Measurements from ENCODE around the gene STPG2. TPM values are rescaled to one million over a fixed set of nuclear protein-coding genes. Genes with fewer than 3 reads are reported as not detected.

The STPG2 gene
- total RNA-seq, 4 donors from 2014 or later, result 0.90 to 2.4 (median 1.5) TPM

DNA sequence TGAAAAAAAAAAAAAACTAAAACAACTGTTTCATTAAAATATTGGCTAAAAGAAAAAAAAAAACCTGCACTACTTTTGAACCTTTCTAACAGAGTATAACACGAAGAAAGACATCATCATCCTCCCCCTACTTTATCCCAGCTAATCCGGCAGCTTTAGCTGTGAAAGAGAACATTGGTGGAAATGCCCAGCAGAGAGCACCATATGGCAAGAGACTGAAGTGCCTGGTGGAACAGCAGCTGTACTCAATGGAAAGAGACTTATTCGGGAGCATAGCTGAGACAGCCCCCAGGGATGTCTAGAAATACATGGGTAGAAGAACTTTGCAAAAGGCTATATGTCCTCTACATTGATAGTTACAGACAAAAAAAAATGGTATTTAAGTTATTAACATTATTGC, 30.3 kb downstream of the STPG2 start:
- Histone ChIP-seq H3K27me3 (no peaks in the 10 kb centered on the region), H3K4me3 (no peak overlapping the region), H3K9me3 (peaks cover 0 to 10% (median 0%) of the 10 kb centered on the region in 4 donors), H3K36me3 (no peaks in the 10 kb centered on the region), H3K4me1 (peaks cover 0 to 5% (median 2%) of the 10 kb centered on the region in 4 donors), H3K27ac (no peak overlapping the region)
- WGBS, 2 donors, result 17 to 21% methylated on average over 3 of the region's 3 CpGs
- DNase-seq (ENCODE audit: low spot score in 2 of 2), result no peak
- TF ChIP-seq, protein P1, sequence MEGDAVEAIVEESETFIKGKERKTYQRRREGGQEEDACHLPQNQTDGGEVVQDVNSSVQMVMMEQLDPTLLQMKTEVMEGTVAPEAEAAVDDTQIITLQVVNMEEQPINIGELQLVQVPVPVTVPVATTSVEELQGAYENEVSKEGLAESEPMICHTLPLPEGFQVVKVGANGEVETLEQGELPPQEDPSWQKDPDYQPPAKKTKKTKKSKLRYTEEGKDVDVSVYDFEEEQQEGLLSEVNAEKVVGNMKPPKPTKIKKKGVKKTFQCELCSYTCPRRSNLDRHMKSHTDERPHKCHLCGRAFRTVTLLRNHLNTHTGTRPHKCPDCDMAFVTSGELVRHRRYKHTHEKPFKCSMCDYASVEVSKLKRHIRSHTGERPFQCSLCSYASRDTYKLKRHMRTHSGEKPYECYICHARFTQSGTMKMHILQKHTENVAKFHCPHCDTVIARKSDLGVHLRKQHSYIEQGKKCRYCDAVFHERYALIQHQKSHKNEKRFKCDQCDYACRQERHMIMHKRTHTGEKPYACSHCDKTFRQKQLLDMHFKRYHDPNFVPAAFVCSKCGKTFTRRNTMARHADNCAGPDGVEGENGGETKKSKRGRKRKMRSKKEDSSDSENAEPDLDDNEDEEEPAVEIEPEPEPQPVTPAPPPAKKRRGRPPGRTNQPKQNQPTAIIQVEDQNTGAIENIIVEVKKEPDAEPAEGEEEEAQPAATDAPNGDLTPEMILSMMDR (IDR thresholded peaks at IDR 0.05), result no peak

DNA sequence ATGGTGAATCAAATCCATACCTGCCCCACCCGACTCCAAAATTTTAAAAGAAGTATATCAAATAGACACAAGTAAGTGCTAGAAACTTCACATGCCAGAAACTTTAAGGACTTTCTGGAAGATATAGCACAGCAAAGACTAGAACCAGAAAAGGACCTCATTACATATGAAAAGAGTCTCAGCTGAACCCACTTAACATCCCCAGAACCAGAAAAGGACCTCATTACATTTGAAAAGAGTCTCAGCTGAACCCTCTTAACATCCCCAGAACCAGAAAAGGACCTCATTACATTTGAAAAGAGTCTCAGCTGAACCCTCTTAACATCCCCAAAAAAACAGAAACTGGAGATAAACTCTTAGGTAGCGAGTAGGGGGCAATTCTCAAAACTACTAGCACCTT, 32.3 kb downstream of the STPG2 start:
- Histone ChIP-seq H3K4me3 (no peak overlapping the region), H3K27ac (no peak overlapping the region), H3K9me3 (no peaks in the 10 kb centered on the region), H3K4me1 (peaks cover 0 to 8% (median 2%) of the 10 kb centered on the region in 4 donors), H3K27me3 (no peaks in the 10 kb centered on the region), H3K36me3 (no peaks in the 10 kb centered on the region)
- no peak for DNase-seq (ENCODE audit: low spot score in 2 of 2)
- 89 to 97% methylated on average over 2 of the region's 2 CpGs for WGBS, 2 donors
- TF ChIP-seq POLR2A (IDR thresholded peaks at IDR 0.05) (no peak), EP300 (IDR thresholded peaks at IDR 0.05) (no peak)
- TF ChIP-seq, protein P1 (IDR thresholded peaks at IDR 0.05), result no peak

DNA sequence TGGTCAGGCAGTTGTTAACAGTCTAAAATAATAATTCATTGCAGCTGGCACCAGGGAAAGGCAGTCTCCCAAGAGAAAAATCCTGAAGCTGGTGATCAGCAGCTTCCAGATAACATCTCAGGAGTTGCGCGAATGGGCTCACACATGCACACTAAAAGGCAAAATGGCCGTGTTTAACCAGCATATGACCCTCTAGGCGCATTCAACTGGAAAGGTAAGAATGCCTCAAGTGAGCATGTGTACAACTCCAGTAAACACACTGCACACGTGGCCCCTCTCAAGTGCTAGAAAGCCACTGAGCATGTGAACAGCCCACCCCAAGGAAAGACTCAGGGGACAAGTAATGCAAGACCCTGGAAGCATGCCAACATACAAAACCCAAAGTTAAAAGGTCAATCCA, 33.1 kb downstream of the STPG2 start:
- H3K4me3 ChIP-seq, result no peak overlapping the region
- peaks cover 0 to 8% (median 2%) of the 10 kb centered on the region in 4 donors for H3K4me1 ChIP-seq
- H3K9me3 ChIP-seq, result no peaks in the 10 kb centered on the region
- TF ChIP-seq EP300 (IDR thresholded peaks at IDR 0.05) (no peak), POLR2A (IDR thresholded peaks at IDR 0.05) (no peak)
- TF ChIP-seq, protein P1 (IDR thresholded peaks at IDR 0.05), result no peak
- no peak overlapping the region for H3K27ac ChIP-seq
- H3K27me3 ChIP-seq, result no peaks in the 10 kb centered on the region
- DNase-seq (ENCODE audit: low spot score in 2 of 2), result no peak
- H3K36me3 ChIP-seq, result no peaks in the 10 kb centered on the region
- WGBS, 2 donors, result 85 to 86% methylated on average over 5 of the region's 5 CpGs

DNA sequence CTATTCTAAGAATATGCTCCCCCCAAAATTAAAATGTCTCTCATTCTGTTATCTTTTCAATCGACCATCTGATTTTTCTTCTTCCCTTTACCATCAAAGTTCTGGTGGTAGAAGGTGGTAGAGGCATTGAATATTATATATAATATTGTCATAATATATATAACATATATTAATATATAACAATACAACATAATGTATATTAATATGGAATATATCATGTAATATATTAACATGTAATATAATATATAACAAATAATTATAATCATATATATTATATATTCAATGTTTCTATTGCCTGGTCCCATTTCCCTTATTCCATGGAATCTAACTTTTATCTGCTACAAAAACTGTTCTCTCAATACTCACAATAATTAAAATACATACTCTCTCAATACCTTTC, 40.6 kb downstream of the STPG2 start:
- Histone ChIP-seq H3K4me1 (no peaks in the 10 kb centered on the region), H3K36me3 (no peaks in the 10 kb centered on the region), H3K27ac (no peak overlapping the region), H3K4me3 (no peak overlapping the region), H3K9me3 (no peaks in the 10 kb centered on the region), H3K27me3 (no peaks in the 10 kb centered on the region)
- TF ChIP-seq POLR2A (IDR thresholded peaks at IDR 0.05) (no peak), EP300 (IDR thresholded peaks at IDR 0.05) (no peak)
- TF ChIP-seq, protein P1 (IDR thresholded peaks at IDR 0.05), result no peak
- 89 to 92% methylated on average over 1 of the region's 1 CpG for WGBS, 2 donors
- DNase-seq (ENCODE audit: low spot score in 2 of 2), result no peak

DNA sequence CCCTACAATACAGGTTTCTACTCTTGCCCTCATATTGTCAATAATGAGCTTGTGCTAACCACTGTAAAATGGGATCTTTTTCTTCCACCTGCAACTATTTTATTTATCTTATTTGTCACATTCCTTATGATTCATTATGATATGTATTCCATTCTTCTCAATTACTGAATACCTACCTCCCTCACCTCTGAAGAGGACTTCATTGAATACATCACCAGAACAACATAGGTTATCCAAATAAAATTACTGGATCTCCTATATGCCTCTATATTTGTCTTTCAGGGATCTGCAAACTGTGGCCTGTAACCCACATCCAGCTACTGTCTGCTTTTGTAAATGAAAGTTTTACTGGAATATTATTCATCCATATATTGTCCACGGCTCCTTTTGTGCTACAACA, 41.3 kb downstream of the STPG2 start:
- H3K4me3 ChIP-seq, result no peak overlapping the region
- TF ChIP-seq EP300 (IDR thresholded peaks at IDR 0.05) (no peak), POLR2A (IDR thresholded peaks at IDR 0.05) (no peak)
- TF ChIP-seq, protein P1 (IDR thresholded peaks at IDR 0.05), result no peak
- H3K27me3 ChIP-seq, result no peaks in the 10 kb centered on the region
- WGBS, 2 donors, result 87 to 94% methylated on average over 1 of the region's 1 CpG
- no peaks in the 10 kb centered on the region for H3K4me1 ChIP-seq
- no peak overlapping the region for H3K27ac ChIP-seq
- no peaks in the 10 kb centered on the region for H3K9me3 ChIP-seq
- no peak for DNase-seq (ENCODE audit: low spot score in 2 of 2)
- H3K36me3 ChIP-seq, result no peaks in the 10 kb centered on the region
